NCI-H69 (cell line): ENCODE measurements around the gene SIRT2.

Experiments used
- DNase-seq: peaks from one replicate; lab custom pipeline; 2025; lab: John Stamatoyannopoulos, UW

SIRT2 gene

GRCh38 chr19:38920602-38921419 is 21.4 kb upstream of the SIRT2 start:
- DNase-seq = no peak

- DNase-seq = no peak
These were observed 20.6 kb upstream of the SIRT2 start for GRCh38 chr19:38919837-38920601.

DNA sequence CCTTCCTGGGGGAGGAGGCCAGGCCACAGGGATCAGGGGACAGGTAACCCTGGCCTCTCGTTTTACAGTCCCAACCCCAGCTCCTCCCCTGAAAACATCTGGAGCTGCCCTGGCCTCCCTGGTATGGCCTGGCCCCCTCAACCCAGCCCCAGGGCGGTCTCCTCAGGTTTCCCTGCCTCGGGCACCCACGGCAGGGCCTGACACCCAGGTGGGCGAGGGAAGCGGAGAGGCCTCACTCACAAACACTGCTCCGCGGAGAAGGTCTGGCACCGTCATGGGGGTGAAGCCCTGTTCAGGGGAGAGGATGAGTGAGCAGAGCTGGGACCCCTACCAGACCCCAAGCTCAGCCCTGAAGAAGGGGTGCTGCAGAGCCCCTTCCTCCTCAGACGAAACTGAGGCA is 19.1 kb upstream of the SIRT2 start:
- DNase-seq = no peak

GRCh38 chr19:38917921-38918491 is 18.6 kb upstream of the SIRT2 start:
- DNase-seq = no peak

DNA sequence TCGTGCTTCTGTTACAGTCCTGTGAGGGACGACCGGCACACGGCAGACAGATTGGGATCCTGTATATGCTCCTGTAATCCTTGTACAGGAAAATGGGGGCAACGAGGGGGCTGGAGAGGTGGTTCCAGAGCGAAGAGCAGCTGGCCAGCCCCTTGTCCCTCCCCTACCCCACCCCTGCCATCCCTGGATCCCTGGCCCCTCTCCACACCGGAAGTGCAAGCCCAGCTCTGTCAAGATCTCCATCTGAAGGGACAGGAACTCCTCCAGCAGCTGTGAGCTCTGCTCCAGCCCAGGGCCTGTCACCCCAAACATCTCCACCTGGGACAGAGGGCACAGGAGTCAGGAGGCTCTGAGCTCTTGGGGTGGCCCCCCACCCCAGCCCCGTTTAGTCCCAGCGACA is 18.1 kb upstream of the SIRT2 start:
- no peak for DNase-seq

DNA sequence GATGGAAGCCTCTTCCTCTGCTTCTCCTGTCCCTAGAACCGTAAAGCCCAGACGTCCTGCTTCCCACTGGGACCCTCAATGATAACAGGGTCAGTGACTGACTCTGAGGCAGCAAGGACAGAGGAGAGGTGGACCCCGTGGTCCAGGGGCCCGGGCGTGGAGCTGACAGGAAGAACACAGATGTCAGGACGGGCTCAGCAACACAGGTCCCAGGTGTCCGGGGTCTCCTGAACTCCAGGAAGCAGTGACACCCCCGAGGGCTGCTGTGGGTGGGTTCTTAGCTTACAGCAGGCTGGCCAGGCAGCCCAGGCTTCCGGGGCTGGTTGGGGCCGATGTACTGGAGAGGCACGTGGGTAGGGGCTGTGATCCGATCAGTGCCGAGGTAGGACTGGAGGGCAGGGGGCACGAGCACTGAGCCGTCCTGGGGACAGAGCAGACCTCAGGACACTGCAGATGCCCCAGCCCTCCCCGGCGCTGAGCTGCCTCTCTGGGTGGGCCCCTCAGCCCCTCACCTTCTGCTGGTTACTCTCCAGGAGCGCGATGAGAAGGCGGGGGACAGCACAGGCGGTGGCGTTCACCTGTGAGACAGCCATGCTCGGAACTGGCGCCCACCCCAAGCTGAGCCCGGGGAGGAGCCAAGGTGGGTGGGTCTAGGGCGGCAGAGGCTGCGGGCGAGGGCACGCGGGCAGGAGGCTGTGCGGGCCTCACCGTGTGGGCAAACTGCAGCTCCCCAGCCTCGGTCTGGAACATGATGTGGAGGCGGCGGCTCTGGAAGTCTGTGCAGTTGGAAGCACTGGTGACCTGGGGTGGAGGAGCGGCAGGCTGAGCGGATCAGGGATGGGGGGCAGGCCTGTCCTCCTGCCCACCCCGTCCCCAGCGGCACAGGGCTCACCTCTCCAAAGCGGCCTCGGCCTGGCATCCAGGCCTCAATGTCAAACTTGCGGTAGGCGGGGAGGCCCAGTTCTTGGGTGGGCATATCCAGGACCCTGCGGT is 16.2 kb upstream of the SIRT2 start:
- DNase-seq = no peak

GRCh38 chr19:38913958-38914357 is 14.5 kb upstream of the SIRT2 start:
- no peak for DNase-seq

GRCh38 chr19:38912600-38913514 is 13.4 kb upstream of the SIRT2 start:
- DNase-seq = no peak

- no peak for DNase-seq
These were observed 12.1 kb upstream of the SIRT2 start for GRCh38 chr19:38911388-38912001.

- no peak for DNase-seq
These were observed 11.1 kb upstream of the SIRT2 start for GRCh38 chr19:38910488-38910887.

GRCh38 chr19:38908911-38909310 is 9.5 kb upstream of the SIRT2 start:
- no peak for DNase-seq

GRCh38 chr19:38907670-38908069 is 8.3 kb upstream of the SIRT2 start:
- DNase-seq = no peak

GRCh38 chr19:38907227-38907626 is 7.8 kb upstream of the SIRT2 start:
- DNase-seq = no peak

DNA sequence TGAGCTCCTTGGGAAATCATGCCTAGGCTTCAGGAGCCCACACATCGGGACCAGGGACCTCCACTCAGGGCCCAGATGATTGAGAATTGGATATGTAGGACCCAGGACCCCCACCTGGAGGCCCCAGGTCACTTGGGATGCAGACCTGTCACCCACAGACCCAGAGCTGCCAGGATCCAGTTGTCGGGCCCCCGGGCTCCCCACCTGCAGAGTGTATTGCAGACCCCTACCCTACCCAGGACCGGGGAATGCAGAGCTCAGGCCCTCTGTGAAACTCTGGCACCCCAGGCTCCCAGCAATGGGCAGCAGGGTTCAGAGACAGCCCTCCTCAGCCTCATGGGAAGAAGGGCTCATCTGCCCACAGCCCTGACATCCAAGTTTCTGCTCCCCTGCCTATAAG is 6.2 kb upstream of the SIRT2 start:
- no peak for DNase-seq

GRCh38 chr19:38904581-38905539 is 5.4 kb upstream of the SIRT2 start:
- DNase-seq = no peak

DNA sequence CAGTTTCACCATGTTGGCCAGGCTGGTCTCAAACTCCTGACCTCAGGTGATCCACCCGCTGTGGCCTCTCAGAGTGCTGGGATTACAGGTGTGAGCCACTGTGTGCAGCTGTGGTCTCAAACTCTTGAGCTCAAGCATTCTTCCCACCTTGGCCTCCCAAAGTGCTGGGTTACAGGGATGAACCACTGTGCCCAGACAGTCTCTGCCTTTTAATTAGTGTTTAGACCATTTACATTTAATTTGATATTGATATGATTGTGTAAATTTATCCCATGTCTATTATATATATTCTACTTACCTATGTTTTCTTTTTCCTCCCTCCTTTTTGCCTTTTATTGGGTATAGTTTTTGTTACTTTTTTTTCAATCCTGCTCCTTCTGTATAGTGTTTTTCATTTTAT is 2.3 kb upstream of the SIRT2 start:
- no peak for DNase-seq

- DNase-seq = no peak
These were observed 1.3 kb upstream of the SIRT2 start for GRCh38 chr19:38900743-38901190.

DNA sequence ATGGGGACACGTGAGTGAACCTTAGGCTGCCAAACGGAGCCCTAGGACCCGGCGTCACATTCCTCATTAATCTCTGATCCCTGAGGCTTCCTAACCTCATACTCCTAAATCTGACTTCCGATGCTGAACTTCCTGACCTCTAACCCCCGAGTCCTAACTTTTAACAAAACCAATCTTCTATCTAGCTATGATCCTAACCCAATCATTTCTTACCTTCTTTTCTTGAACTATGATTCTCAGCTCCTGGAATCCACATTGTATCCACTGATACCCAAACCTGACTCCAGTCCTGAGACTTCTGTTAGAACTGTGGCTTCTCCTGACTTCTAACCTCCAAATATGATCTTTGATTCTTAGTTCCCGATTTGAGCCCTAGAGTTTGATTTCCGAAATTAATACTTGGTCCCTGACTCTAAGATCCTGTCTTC is 798 bp upstream of the SIRT2 start:
- DNase-seq = no peak
